ACC112 (cell line): ENCODE measurements around the gene BPIFB2.

Experiments used
- H2AFZ ChIP-seq: fragments of 200-600 bp; sonication (generic); one replicate; pipeline ENCODE4 v1.6.0; 2017; ENCODE audit warnings: antibody characterized with exemption, low read length; ENCODE audit not compliant: unreplicated experiment
- H3K27ac ChIP-seq: fragments of 200-600 bp; sonication (generic); 2 replicates; pipeline ENCODE4 v1.5.1; 2014; ENCODE audit warnings: low read depth, mild to moderate bottlenecking, antibody characterized with exemption, low read length, moderate library complexity
- H3K27me3 ChIP-seq: fragments of 200-600 bp; sonication (generic); 2 replicates; pipeline ENCODE4 v1.6.1; 2014; ENCODE audit warnings: mild to moderate bottlenecking, antibody characterized with exemption, low read length, moderate library complexity, mixed read lengths; ENCODE audit not compliant: insufficient read depth
- H3K36me3 ChIP-seq: fragments of 200-600 bp; sonication (generic); 2 replicates; pipeline ENCODE4 v1.6.1; 2016; ENCODE audit warnings: mild to moderate bottlenecking, antibody characterized with exemption, low read length, moderate library complexity, mixed read lengths; ENCODE audit not compliant: insufficient read depth
- H3K4me1 ChIP-seq: fragments of 200-600 bp; sonication (generic); one replicate; pipeline ENCODE4 v1.6.1; 2016; ENCODE audit warnings: low read length, mixed read lengths; ENCODE audit not compliant: insufficient read depth, unreplicated experiment, control insufficient read depth
- H3K4me3 ChIP-seq: fragments of 200-600 bp; sonication (generic); 2 replicates; pipeline ENCODE4 v1.5.1; 2014; ENCODE audit warnings: mild to moderate bottlenecking, low read depth, low read length
- H3K79me2 ChIP-seq: fragments of 200-600 bp; sonication (generic); one replicate; pipeline ENCODE4 v1.6.0; 2016; ENCODE audit warnings: low read length; ENCODE audit not compliant: control insufficient read depth, unreplicated experiment, insufficient read depth

Gene BPIFB2

GRCh38 chr20:33054381-33054780 lies 46.9 kb downstream of the BPIFB2 start:
- Histone ChIP-seq H3K4me3 (no peak overlapping the region), H3K27me3 (peaks cover 36% of the 10 kb centered on the region), H3K79me2 (no peaks in the 10 kb centered on the region), H2AFZ (no peak overlapping the region), H3K36me3 (no peaks in the 10 kb centered on the region), H3K4me1 (no peaks in the 10 kb centered on the region), H3K27ac (no peak overlapping the region)

- H3K4me1 ChIP-seq, result no peaks in the 10 kb centered on the region
- H3K27ac ChIP-seq, result no peak overlapping the region
- peaks cover 36% of the 10 kb centered on the region for H3K27me3 ChIP-seq
- H2AFZ ChIP-seq, result no peak overlapping the region
- H3K36me3 ChIP-seq, result no peaks in the 10 kb centered on the region
- H3K4me3 ChIP-seq, result no peak overlapping the region
- H3K79me2 ChIP-seq, result no peaks in the 10 kb centered on the region
These were observed 47.3 kb downstream of the BPIFB2 start for GRCh38 chr20:33054791-33055190.

- Histone ChIP-seq H3K27ac (no peak overlapping the region), H3K4me3 (no peak overlapping the region), H3K79me2 (no peaks in the 10 kb centered on the region), H3K27me3 (peaks cover 35% of the 10 kb centered on the region), H2AFZ (no peak overlapping the region), H3K4me1 (no peaks in the 10 kb centered on the region), H3K36me3 (no peaks in the 10 kb centered on the region)
These were observed 51.6 kb downstream of the BPIFB2 start for GRCh38 chr20:33059136-33059535.

GRCh38 chr20:33059741-33060390 lies 52.4 kb downstream of the BPIFB2 start:
- Histone ChIP-seq H3K4me1 (no peaks in the 10 kb centered on the region), H3K27ac (no peak overlapping the region), H3K4me3 (no peak overlapping the region), H2AFZ (no peak overlapping the region), H3K79me2 (no peaks in the 10 kb centered on the region), H3K36me3 (no peaks in the 10 kb centered on the region), H3K27me3 (peaks cover 28% of the 10 kb centered on the region)

- Histone ChIP-seq H3K4me3 (no peak overlapping the region), H3K36me3 (no peaks in the 10 kb centered on the region), H3K79me2 (no peaks in the 10 kb centered on the region), H2AFZ (no peak overlapping the region), H3K27me3 (peaks cover 12% of the 10 kb centered on the region; the same call in 1 of the 2 replicates), H3K4me1 (no peaks in the 10 kb centered on the region), H3K27ac (no peak overlapping the region)
These were observed 54.1 kb downstream of the BPIFB2 start for GRCh38 chr20:33061658-33062028.

- Histone ChIP-seq H3K4me3 (no peak overlapping the region), H3K27ac (no peak overlapping the region), H3K27me3 (peaks cover 11% of the 10 kb centered on the region; the same call in 1 of the 2 replicates), H3K36me3 (no peaks in the 10 kb centered on the region), H3K4me1 (no peaks in the 10 kb centered on the region), H2AFZ (no peak overlapping the region), H3K79me2 (no peaks in the 10 kb centered on the region)
These were observed 54.8 kb downstream of the BPIFB2 start for GRCh38 chr20:33062105-33062824.

GRCh38 chr20:33062825-33063149 lies 55.3 kb downstream of the BPIFB2 start:
- Histone ChIP-seq H3K79me2 (no peaks in the 10 kb centered on the region), H3K4me3 (no peak overlapping the region), H3K4me1 (no peaks in the 10 kb centered on the region), H3K36me3 (no peaks in the 10 kb centered on the region), H3K27ac (no peak overlapping the region), H2AFZ (no peak overlapping the region), H3K27me3 (peaks cover 6% of the 10 kb centered on the region; the same call in 1 of the 2 replicates)

- no peaks in the 10 kb centered on the region for H3K4me1 ChIP-seq
- H3K27me3 ChIP-seq, result peaks cover 3% of the 10 kb centered on the region; the same call in 1 of the 2 replicates
- no peaks in the 10 kb centered on the region for H3K79me2 ChIP-seq
- H2AFZ ChIP-seq, result no peak overlapping the region
- no peaks in the 10 kb centered on the region for H3K36me3 ChIP-seq
- H3K4me3 ChIP-seq, result no peak overlapping the region
- no peak overlapping the region for H3K27ac ChIP-seq
These were observed 55.8 kb downstream of the BPIFB2 start for GRCh38 chr20:33063271-33063670.

- Histone ChIP-seq H3K79me2 (no peaks in the 10 kb centered on the region), H3K36me3 (no peaks in the 10 kb centered on the region), H3K27ac (no peak overlapping the region), H2AFZ (no peak overlapping the region), H3K4me1 (no peaks in the 10 kb centered on the region), H3K4me3 (no peak overlapping the region), H3K27me3 (peaks cover 15% of the 10 kb centered on the region)
These were observed 57.2 kb downstream of the BPIFB2 start for GRCh38 chr20:33064572-33065287.

- H2AFZ ChIP-seq, result no peak overlapping the region
- H3K4me3 ChIP-seq, result no peak overlapping the region
- H3K27ac ChIP-seq, result no peak overlapping the region
- no peaks in the 10 kb centered on the region for H3K79me2 ChIP-seq
- no peaks in the 10 kb centered on the region for H3K4me1 ChIP-seq
- no peaks in the 10 kb centered on the region for H3K36me3 ChIP-seq
- peaks cover 25% of the 10 kb centered on the region for H3K27me3 ChIP-seq
These were observed 58.3 kb downstream of the BPIFB2 start for GRCh38 chr20:33065785-33066184.

- no peak overlapping the region for H2AFZ ChIP-seq
- no peaks in the 10 kb centered on the region for H3K36me3 ChIP-seq
- peaks cover 43% of the 10 kb centered on the region for H3K27me3 ChIP-seq
- no peaks in the 10 kb centered on the region for H3K4me1 ChIP-seq
- no peaks in the 10 kb centered on the region for H3K79me2 ChIP-seq
- H3K27ac ChIP-seq, result no peak overlapping the region
- no peak overlapping the region for H3K4me3 ChIP-seq
These were observed 60.3 kb downstream of the BPIFB2 start for GRCh38 chr20:33067806-33068205.
